Limb (tissue), 2 donors: ENCODE measurements around the gene PRR9.

Experiments
- DNase-seq, 2 donors: peaks; one replicate each; pipeline ENCODE4 v3.0.0-alpha.2; 2016; ENCODE audit errors: extremely low spot score in 2 of 2

The PRR9 gene

GRCh38 chr1:153262462-153263157 lies 45.2 kb downstream of the PRR9 start:
- DNase-seq = no peak

GRCh38 chr1:153265457-153265856 lies 48.1 kb downstream of the PRR9 start:
- DNase-seq = no peak
